IPS-18c (cell line): Measurements from ENCODE around the gene LRRC9.
"Not testable (repeated sequence)": the region's sequence is repeated elsewhere in the genome, so short reads cannot be mapped to it uniquely, and the experiment has no call there.

Source experiments
- H3K4me3 ChIP-seq: 2 replicates; pipeline ENCODE4 v1.7.0; 2013; ENCODE audit warnings: low read depth, mild to moderate bottlenecking, low read length, moderate library complexity; ENCODE audit not compliant: insufficient read depth
- H3K9me3 ChIP-seq: one replicate; pipeline ENCODE4 v1.6.1; 2013; ENCODE audit warnings: mild to moderate bottlenecking, low read length, moderate library complexity; ENCODE audit not compliant: control insufficient read depth, insufficient read depth

LRRC9 gene

DNA sequence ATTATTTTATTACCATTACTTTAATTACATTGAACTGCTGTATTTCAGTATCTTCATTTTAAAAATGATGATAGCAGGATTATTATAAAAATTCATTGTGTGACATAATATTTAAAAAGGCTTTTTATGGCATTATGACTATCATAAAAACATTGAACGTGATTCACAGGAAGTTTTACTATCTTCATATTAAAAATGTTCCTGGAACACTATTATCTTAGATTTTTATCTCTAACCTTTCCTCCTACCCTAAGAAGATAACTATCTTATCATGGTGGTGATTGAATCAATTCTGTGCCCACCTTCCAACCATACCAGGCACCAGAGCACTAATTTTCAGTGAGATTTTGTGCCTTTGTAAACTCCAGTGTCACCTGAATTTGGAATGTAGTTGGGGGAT lies 16.2 kb downstream of the LRRC9 start:
- Histone ChIP-seq H3K9me3 (no peaks in the 10 kb centered on the region), H3K4me3 (no peak overlapping the region)

DNA sequence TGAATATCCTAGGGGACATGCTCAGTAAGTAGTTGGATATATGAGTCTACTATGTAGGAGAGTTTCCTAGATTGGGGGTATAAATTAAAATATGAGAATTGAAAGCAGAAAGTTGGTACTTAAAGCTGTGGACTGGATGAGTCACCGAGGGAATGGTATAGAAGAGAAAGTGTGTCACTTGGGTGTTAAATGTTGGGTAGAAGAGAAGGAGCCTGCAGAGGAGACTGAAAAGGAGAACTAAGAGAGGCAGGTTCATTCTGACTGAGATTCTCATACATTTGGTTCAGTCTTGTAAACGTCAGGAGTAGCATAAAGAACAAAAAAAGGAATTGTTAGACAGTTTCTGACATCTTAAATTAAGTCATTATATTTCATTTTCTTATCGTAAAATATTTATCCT lies 19.9 kb downstream of the LRRC9 start:
- Histone ChIP-seq H3K9me3 (no peaks in the 10 kb centered on the region), H3K4me3 (no peak overlapping the region)

DNA sequence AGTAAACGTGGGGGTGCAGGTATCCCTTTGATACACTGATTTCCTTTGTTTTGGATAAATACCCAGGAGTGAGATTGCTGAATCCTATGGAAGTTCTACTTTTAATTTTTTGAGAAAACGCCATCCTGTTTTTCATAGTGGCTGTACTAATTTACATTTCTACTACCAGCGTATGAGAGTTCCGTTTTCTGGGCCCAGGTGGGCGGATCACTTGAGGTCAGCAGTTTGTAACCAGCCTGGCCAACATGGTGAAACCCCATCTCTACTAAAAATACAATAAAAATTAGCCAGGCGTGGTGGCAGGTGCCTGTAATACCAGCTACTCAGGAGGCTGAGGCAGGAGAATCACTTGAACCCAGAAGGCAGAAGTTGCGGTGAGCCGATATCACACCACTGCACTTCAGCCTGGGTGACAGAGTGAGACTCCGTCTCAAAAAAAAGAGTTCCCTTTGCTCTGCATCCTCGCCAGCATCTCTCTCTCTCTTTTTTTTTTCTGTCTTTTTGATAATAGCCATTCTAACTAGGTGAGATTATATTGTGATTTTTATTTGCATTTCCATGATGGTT lies 22.4 kb downstream of the LRRC9 start:
- not testable (repeated sequence) for H3K9me3 ChIP-seq, H3K4me3 ChIP-seq

DNA sequence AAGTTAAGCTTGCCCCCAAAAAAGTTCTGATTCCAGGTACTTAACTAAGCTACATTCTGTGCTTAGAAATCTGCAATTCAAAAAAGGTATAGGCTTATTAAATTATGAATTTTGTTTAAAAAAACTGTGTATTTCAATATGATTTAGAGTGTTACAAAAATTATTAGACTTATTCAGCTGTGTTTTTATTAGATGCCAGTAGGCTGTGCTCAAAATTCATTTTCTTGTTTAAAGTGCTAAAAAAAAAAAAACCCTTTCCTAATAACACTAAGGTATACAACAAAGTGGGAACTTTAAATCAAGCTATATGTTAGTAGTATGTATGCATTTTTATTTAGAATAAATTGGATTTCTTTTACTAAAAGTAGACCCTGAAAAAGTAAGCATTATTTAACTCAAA lies 25.0 kb downstream of the LRRC9 start:
- H3K4me3 ChIP-seq = no peak overlapping the region

DNA sequence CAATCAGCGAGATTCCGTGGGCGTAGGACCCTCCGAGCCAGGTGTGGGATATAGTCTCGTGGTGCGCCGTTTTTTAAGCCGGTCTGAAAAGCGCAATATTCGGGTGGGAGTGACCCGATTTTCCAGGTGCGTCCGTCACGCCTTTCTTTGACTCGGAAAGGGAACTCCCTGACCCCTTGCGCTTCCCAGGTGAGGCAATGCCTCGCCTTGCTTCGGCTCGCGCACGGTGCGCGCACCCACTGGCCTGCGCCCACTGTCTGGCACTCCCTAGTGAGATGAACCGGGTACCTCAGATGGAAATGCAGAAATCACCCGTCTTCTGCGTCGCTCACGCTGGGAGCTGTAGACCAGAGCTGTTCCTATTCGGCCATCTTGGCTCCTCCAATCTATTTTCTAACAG lies 32.2 kb downstream of the LRRC9 start:
- H3K4me3 ChIP-seq = peak overlapping the region; percentile 20; the same call in 1 of the 2 replicates
- not testable (repeated sequence) for H3K9me3 ChIP-seq

More for the DNA sequence above, 25.0 kb downstream of the LRRC9 start:
- H3K9me3 ChIP-seq = no peaks in the 10 kb centered on the region

DNA sequence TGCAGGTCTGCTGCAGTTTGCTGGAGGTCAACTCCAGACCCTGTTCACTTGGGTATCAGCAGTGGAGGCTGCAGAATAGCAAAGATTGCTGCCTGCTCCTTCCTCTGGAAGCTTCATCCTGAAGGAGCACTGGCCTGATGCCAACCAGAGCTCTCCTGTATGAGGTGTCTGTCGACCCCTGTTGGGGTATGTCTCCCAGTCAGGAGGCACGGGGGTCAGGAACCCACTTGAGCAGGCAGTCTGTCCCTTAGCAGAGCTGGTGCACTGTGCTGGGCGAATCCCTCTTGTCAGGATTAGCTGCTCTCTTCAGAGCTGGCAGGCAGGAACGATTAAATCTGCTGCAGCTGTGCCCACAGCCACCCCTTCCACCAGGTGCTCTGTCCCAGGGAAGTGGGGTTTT lies 37.9 kb downstream of the LRRC9 start:
- not testable (repeated sequence) for H3K9me3 ChIP-seq, H3K4me3 ChIP-seq

DNA sequence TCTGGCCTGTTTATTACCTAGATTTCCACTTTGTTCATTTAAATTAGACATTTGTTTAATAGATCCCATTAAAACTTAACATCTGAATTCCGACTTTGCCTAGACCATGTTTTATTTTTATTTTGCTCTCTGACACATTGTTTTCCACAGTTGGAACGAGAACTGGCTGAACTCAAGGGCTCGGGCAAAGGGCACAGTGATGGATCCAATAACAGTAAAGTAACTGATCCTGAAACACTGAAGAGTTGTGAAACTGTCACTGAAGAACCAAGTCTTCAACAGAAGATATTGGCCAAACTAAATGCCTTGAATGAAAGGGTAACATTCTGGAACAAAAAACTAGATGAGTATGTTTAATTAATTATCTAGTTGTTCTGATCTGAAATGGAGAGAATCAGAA lies 39.7 kb downstream of the LRRC9 start:
- no peak overlapping the region for H3K4me3 ChIP-seq
- peaks cover 3% of the 10 kb centered on the region for H3K9me3 ChIP-seq

DNA sequence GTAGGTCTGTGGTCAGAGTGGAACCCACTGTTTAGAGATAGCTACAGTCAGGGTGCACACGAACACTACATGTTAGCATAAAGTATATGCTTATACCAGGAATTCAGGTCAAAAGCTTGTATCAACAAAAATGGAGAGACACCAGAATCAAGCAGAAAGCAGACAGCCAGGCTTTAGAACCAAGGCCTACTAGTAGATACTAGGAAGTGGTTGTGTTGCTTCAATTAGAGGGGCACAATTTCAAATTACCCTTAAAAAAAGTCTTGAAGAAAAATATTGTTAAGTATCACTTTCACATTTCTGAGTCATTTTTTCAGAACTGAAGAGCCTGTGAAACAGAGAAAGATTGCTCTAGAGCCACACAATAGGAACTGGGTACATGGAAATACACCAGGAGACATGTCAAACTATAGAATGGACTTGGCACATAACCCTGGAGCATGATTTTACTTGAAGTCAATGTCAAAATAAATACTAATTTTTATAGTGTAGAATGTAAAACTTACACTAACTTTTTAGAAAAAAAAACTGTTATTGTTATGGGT lies 41.6 kb downstream of the LRRC9 start:
- peaks cover 3% of the 10 kb centered on the region for H3K9me3 ChIP-seq
- H3K4me3 ChIP-seq = no peak overlapping the region

DNA sequence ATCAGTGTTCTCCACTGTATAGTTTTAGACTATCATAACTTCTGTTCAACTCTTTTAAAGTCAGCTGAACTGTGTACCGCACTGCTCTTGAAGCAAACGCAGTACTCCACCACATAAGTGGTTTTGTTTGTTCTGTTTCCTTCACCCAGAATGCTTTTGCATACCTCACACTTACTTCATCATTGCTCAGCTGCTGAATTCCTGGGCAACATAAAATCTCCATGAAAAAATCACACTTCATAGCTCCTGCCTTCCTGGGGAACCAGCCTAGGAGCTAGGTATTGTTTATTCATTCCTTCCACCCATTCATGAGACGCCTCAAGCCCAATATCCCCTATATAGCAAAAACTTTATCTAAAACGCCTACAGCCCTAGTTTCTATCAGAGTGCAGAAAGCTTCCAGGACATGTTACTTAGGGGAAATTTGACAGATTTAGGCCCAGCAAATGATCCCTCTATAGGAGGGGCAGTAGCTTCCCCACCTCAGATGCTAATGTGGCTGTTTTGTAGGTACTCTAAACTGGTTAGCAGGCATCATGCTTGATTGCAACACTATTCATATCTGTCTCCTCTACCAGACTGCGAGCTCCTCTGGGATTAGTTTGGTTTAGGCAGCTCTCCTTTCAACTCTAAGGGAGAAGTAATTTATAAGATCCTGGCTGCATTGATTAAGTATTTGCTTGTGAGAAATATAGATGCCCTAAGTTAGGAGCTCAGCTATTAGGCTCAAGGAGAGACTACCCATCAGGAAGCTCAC lies 44.5 kb downstream of the LRRC9 start:
- Histone ChIP-seq H3K9me3 (no peaks in the 10 kb centered on the region), H3K4me3 (no peak overlapping the region)

DNA sequence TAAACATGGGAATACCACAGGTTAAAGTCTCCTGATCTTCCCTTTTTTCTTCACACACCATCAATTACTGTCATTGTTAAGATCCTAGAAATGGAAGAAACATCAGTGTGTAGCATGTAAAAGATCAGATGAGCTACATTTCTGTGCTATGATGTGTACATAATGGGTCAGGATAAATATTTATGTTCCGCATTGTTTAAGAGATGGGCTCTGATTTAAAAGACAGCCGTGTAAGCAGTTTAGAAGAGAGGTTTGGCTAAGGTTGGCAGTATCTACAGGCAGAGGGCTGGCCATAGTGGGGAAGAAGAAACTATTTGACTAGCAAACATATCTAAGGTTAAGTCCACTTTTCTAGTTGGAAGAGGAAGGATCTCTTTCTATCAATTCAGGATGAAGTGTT lies 49.4 kb downstream of the LRRC9 start:
- no peaks in the 10 kb centered on the region for H3K9me3 ChIP-seq
- no peak overlapping the region for H3K4me3 ChIP-seq

DNA sequence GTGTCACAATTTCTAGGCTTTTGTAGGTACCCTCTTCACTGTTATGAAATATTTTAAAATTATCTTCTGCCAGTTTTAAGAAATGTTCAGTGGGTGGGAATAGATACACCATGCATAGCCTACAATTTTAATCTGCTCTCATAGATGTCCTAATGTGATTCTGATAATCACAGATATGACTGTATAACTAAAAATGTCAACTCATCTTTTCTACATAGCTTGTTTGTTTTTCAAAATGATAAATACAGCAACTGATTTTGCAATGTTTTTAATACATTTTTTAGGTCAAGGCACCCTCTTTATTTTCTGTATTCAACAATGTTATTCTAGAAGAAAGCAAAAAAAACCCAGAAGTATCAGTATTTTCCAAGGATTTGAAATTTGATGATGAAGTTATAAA lies 61.6 kb downstream of the LRRC9 start:
- Histone ChIP-seq H3K9me3 (no peaks in the 10 kb centered on the region), H3K4me3 (no peak overlapping the region)

DNA sequence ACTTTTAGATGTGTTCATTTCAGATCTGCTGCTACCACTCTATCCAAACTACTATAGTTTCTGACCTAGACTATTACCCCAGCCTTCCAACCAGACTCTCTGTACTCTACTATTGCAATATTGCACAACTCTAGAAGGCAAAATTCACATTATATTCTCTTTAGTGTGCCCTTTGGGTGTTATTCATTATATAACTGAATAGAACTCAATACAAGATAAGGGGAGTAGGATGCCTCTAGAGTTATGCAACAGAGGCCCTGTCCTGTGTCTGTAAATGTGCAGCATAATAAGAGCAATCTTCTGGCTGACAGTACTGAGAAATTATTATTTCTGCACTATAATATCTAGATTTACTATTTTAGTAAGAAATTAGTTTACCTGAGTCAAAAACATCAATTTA lies 63.1 kb downstream of the LRRC9 start:
- Histone ChIP-seq H3K9me3 (no peaks in the 10 kb centered on the region), H3K4me3 (no peak overlapping the region)

DNA sequence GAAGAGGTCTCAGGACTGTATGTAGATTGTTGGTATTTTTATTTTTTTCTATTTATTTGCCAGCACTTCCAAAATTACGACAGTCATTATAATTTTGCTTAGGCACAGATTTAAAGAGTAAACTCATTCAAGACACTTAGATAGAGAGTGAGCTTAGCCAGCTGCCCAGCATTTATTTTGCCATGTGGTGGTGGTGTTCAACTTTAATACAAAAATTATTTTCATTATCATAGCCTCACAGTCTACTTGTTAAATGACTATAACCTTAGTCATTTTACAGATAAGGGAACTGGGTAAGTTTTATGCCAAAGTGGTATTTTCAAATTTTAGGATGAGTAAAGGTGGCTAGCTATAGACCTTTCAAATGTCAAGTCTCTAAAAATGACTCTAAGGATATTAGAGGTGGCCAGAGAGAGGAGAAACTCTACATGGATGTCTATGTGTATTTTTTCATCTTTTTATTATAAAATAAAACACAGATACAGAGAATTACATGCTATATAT lies 66.7 kb downstream of the LRRC9 start:
- H3K4me3 ChIP-seq = no peak overlapping the region

DNA sequence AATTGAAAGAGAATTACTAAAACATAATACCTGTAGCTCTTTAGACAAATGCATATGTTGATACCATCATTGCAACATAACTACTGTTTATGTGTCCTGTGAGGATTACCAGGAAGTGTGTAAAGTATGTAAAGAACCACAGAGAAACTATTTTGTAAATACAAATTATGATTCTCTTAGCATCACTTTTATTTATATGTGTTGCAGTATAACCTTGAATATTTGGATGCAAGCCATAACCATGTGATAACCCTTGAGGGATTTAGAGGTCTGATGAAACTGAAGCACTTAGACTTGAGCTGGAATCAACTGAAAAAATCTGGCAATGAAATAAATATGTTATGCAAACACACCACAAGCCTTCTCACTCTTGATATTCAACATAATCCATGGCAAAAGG lies 77.5 kb downstream of the LRRC9 start:
- H3K4me3 ChIP-seq = no peak overlapping the region

More for the DNA sequence above, 66.7 kb downstream of the LRRC9 start:
- H3K9me3 ChIP-seq = peaks cover 2% of the 10 kb centered on the region

DNA sequence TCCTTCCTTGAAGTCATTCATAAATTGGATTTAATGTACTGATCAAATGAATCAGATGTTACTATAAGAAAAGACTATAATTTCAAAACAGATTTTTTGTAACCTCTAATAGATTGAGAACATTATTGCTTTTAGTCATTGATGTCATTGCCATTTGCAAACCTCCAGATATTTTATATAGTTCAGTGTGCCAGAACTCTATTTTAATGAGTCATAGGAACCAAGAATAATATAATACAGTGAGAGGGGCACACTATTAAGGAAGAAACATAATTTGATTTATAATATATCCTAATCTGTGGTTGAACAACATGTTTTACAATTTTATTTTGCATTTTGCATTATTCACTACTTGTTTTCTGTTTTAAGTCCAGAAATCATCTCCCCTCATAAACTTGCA lies 78.0 kb downstream of the LRRC9 start:
- H3K9me3 ChIP-seq = no peaks in the 10 kb centered on the region
- no peak overlapping the region for H3K4me3 ChIP-seq

More for the DNA sequence above, 77.5 kb downstream of the LRRC9 start:
- no peaks in the 10 kb centered on the region for H3K9me3 ChIP-seq

DNA sequence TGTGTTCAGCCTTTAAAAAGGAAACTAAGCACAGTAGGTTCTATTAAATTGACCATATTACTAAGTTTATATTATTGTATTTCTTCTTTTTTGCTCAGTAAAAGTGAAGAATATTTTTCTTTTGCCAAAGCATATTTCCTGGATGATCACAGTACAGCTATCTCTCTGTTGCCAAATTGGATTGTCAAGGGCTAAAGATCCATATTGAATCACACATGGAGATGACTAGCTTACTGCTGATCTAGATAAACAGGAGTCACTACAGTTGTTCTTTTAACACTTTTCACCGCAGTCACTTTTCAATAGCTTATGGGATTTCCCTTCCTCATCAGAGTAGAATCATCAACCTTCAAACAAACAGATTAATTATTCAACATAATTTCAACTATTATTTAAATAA lies 78.6 kb downstream of the LRRC9 start:
- H3K9me3 ChIP-seq = no peaks in the 10 kb centered on the region
- H3K4me3 ChIP-seq = no peak overlapping the region

DNA sequence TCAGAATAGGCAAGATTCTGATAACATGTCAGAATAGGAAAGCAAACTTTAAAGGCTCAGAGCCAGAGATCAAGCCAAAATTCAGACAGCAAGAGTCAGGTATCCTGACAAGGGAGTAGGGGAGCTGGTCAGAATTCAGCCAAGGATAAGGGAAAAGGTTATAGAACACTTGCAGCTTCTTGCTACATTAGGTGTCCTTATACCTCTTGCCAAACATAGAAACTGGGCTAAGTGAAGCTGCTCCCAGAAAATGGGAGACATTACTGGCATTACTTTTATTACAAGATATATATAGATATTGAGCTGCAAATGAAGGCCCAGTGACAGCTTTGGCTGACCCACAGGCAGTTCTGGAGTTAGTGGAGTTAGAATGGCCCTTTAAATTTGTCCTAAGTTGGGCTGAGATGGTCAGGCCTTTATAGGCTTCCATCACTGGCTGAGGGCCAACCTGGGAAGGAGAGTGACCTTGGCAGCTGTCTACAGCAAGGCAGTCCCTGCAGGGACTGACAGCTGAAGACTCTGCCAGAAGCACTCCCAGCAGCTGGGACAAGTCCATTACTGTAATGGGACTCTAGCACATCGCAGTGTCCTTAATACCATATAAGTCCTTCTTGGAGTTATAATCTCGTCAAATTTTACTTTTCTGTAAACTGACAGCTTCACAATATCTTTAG lies 83.0 kb downstream of the LRRC9 start:
- Histone ChIP-seq H3K4me3 (no peak overlapping the region), H3K9me3 (no peaks in the 10 kb centered on the region)

DNA sequence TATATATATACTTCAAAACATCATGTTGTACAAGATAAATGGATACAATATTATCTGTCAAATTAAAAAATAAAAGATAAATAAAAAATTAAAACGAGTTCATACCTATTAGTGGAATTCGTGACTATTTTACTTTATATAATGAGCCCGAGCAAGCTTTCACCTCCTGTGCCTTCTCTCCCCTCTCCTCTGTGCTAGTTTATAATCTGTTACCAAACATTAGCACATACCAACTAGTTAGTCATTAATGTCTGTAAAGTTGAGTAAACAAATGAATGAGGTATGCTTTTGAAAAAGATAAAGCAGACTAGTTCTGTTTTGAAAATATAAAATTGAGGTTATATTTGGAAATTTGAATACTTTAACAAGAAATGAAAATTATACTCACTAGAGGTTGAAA lies 84.0 kb downstream of the LRRC9 start:
- Histone ChIP-seq H3K9me3 (no peaks in the 10 kb centered on the region), H3K4me3 (no peak overlapping the region)
